ENCODE measurements around the gene PKIB.
"Not testable (repeated sequence)": the region's sequence is repeated elsewhere in the genome, so short reads cannot be mapped to it uniquely, and the experiment has no call there.

Gene PKIB

DNA sequence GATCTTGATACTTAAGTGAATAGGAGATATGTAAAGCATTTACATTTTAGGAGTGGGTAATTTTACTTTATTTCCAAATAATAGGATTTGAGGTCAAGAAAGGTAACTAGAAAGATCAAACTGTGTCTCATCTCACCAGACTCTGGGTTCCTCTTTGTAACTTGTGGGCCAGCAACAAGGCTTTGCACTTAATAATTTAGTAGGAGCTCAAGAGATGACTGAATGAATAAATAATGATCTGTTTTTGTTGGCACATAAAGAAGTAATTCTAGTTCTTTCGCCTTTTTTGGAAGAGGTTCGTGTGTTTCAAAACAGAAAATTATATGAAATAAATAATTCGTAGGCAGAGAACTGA, 101.9 kb downstream of the PKIB start:
- no peak for DNase-seq (ENCODE audit: low read depth)

DNA sequence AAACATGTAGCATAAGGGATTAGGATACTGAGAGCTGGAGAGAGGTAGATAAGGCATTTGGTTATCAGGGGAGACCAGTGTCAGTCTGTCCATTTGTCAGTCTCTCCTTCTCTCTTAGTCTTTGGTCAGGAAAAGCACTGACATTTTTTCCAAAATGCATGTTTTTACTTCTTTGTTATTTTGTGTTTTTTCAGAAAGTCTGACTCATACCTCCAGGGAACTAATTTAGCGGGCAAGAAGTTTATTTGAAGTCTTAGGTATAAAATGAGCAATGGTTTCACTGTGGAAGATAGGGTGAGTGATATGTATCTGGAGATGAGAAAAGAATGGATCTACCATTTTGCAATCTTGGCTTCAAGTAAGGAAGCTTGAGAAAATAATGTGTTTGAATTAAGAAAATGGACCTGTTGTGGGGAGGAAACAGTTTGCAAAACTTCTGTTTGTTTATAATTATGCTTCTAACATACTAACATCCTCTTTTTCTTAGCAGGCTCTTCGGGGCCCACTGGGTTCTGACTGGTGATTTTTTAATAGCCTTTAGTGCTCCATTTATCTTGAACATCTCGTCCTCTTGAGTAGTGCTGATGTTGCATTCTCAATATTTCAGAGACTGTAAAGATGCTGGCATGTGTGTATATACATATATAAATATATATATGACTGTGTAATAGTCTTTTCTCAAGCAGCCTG, 102.4 kb downstream of the PKIB start:
- peak; percentile 19 for DNase-seq (ENCODE audit: low read depth)

DNA sequence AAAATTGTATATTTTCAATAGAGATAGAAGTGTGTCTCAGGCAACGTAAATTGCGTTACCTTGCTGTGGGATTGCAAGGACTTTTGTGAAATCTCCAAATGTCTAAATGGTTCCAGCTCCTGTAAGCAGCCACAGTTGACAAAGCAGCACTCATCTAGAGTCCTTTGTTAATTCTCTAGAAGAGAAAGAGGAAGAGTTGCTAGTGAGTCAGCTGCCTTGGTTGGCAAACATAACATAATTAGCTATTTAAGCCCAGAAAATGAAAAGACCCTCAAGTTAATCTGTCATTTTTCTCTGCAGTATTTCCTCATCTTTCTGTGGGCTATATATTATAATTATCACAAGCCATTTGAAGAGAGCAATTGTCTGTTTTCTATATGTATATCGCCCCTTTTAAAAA, 102.9 kb downstream of the PKIB start:
- DNase-seq (ENCODE audit: low read depth) = no peak

GRCh38 chr6:122714059-122714458, 103.9 kb downstream of the PKIB start:
- DNase-seq (ENCODE audit: low read depth) = no peak

DNA sequence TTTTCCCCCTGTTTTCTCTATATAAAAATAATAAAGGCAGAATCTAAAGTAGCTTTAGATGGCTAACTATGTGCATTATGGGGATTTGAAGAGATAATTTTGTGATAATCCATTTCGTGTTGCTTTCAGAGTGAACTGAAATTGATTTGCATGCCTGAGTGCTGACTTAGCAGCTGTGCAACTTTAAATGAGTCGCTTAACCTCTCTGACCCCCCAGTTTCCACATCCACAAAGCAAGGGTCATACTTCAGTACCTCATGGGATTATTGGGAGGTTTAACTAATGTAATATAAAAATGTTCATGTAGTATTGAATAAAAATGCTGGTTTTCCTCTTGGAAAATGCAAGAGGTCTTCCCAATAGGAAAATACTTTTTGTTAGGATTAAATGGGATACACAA, 105.5 kb downstream of the PKIB start:
- peak; percentile 13 for DNase-seq (ENCODE audit: low read depth)

DNA sequence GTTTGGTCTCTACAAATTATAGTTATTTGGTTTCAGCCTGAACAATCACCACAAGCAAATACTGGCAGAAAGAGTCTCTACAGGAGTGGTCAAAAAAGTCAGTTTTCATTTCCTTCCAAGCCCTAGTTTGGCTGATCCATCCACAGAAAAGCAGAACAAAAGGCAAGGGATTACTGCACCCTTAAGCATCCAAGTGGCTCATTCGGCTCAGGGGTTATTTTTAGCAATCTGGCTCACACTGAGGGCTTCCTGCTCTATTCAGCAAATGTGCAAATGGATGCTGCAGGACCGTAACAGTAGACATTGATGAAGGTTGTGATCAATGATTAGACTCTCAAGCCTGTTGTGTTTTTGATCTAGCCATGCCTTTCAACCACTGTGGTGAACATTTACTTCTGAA, 107.1 kb downstream of the PKIB start:
- DNase-seq (ENCODE audit: low read depth) = peak; percentile 51

DNA sequence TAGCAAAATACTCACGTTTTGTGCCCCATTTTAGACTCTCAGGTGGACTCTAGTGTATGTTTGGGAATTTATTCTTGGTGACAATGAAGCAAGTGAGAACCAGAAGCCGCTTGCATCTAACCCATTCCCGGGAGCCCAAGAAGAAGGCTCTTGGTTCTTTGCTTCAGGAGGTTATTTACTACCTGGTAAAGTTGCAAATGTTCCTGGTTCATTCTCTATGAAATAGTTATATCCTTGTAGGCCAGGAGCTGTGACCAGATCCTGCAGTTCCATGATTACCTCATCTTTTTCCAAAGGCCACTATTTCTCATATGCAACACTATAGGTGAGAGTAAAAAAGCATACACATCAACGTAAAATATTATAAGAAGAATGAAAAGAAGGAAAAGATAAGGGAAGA, 108.4 kb downstream of the PKIB start:
- no peak for DNase-seq (ENCODE audit: low read depth)

- no peak for DNase-seq (ENCODE audit: low read depth)
Measured at GRCh38 chr6:122719176-122719575, 109.0 kb downstream of the PKIB start.

DNA sequence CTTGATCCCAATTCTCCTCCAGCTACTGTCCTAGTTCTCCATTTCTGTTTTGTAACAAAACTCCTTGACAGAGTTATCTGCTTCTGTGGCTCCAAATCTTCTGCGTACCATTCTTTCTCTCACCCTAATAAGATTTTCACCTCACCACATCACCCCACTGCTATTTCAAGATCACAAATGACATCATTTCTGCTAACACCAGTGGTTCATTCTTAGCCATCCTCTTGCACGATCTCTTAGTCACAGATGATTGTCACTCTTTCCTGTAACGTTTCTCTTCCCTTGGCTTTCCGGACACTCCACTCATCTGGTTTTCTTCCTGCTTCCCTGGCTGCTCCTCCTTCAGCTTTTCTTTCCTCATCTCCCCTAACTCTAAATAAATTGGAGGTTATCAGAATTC, 112.5 kb downstream of the PKIB start:
- DNase-seq (ENCODE audit: low read depth) = peak; percentile 52

DNA sequence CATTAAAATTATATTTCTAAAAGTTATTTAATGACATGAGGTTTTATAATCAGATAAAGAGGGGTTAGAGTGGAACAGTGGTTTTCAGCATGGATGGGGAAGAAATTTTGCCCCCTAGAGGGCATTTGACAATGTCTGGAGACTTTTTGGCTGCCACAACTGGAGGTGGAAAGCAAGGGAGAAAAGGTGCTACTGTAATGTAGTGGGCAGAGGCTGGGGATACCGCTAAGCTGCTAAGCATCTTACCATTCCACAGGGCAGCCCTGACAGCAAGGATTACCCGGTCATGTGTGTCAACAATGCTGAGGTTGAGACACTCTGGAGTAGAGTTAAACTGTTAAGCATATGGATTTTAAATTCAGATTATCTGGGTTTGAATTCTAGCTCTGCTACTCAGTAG, 116.4 kb downstream of the PKIB start:
- peak; percentile 28 for DNase-seq (ENCODE audit: low read depth)

GRCh38 chr6:122727244-122727643, 117.0 kb downstream of the PKIB start:
- DNase-seq (ENCODE audit: low read depth) = no peak

DNA sequence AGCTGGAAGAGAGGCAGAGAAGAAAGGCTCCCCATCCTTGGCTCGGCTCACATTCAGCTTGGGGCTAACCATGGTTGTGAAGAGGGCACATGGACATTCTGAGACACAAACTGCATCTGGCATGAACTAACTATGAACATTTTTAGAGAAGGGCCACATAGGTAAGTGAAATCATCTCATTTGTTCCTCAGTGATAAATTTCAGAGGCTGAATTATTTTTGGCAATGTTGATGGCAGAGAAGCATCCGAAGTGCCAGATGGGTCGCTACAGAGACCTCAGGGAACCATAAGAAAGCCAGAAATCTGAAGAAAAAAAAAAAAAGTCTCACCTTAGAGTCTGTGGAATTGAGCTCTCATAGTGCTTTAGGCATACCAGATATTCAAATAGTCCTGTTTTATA, 120.1 kb downstream of the PKIB start:
- DNase-seq (ENCODE audit: low read depth) = no peak

GRCh38 chr6:122730775-122731386, 120.7 kb downstream of the PKIB start:
- peak; percentile 55 for DNase-seq (ENCODE audit: low read depth)

DNA sequence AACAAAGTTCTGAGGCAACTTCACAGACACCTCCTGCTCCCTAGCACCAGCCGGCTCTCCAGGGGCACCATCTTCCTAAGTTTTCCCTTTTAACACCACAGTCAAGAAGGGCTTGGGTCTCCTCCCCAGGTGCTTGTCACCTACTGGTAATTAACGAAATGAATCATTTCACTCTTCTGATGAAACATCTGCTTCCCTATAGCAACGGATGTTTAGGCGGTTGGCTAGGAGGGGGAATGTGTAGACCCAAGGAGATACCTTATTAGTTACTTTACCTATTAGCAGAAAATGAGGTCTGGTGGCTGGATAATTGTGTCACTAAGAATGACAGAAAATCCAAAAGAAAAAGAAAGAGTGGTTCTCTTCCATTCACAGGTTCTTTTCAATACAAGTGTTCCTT, 123.1 kb downstream of the PKIB start:
- DNase-seq (ENCODE audit: low read depth) = no peak

GRCh38 chr6:122734529-122735395, 124.6 kb downstream of the PKIB start:
- no peak for DNase-seq (ENCODE audit: low read depth)

DNA sequence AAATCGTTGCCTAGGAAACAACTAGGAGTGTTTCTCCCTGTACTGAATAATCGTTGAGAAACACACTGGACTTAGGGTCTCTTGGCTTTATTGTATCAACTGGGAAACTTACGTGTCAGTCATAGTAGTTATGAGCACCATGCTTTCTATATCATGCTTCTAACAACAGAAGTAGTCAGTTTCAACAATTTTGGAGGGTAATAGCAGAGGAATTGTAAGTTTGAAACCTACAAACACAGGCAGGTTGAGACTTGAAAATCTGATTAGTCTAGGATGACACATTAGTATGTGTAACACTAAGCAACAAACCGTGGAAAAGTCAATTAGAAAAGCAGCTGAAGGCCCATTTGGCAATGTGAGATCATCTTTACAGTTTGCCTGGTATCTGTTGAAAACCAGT, 125.4 kb downstream of the PKIB start:
- no peak for DNase-seq (ENCODE audit: low read depth)

DNA sequence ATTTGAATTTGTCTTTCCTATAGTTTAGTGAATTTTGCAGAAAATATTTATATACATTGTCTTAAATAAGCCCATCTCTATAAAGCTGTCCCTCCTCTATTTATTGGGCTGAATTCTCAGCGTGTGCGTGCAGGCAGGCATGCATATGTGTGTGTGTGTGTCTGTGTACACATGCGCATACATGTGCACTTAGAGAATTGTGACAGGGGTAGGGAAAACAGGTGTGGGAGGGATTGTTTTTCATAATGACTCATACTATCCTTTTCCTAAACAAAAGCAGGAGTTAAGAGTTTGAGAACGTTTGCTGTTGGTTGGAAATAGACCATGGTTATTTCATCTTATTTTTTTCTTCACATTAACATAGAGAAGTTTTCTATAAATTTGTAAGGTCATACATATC, 126.0 kb downstream of the PKIB start:
- no peak for DNase-seq (ENCODE audit: low read depth)

DNA sequence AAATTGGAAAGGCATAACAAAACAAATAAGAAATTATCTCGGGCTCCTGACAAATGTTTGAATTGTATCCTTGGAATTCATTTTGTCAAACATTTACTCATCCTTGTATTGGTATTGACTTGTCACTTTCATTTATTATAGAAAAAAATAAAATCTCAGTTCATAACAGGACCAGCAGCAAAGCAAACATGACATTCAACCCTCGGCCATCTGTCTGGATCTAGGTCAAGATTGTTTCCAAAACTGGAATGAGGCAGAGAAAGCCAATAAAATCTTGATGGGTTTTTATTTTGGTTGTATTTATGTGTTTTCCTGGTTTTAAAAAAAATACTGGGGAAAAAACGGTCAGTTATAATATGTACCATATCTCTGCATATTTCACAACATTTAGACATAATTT, 126.4 kb downstream of the PKIB start:
- no peak for DNase-seq (ENCODE audit: low read depth)

- no peak for DNase-seq (ENCODE audit: low read depth)
Measured at GRCh38 chr6:122740091-122740490, 129.9 kb downstream of the PKIB start.

- DNase-seq (ENCODE audit: low read depth) = no peak
Measured at GRCh38 chr6:122740936-122741335, 130.7 kb downstream of the PKIB start.

- DNase-seq (ENCODE audit: low read depth) = peak; percentile 11
Measured at GRCh38 chr6:122744247-122744646, 134.0 kb downstream of the PKIB start.

DNA sequence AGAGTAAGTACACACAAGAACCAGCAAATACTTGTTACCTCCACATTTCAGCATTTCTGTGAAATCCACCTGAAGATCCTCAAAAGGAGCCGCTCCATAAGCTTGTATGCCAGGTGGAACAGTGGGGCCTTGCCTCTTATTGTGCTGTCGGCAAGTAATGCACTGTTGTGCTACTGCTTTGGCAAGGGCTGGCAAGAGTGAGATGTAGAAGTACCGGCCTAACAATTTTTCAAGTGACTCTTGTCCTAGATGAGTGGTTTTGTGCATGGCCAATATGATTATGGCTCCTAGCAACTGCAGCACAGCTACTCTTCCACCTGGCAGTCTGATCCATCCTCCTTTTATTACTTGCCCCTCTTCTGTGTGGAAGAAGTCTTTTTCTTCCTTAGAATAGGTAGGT, 134.7 kb downstream of the PKIB start:
- DNase-seq (ENCODE audit: low read depth) = not testable (repeated sequence)

GRCh38 chr6:122746688-122747087, 136.5 kb downstream of the PKIB start:
- DNase-seq (ENCODE audit: low read depth) = no peak

Data from EH (cell line).